H9 (cell line): ENCODE results near the gene WEE1. TPM values are rescaled to one million over a fixed set of nuclear protein-coding genes. Genes with fewer than 3 reads are reported as not detected.
A peak's percentile ranks its signal among the peaks of the same experiment; 100 is the strongest.

Source experiments
- DNase-seq: peaks from one replicate; pipeline ENCODE4 v3.0.0-alpha.2; 2017
- H2AFZ ChIP-seq: one replicate; pipeline ENCODE4 v1.6.1; 2013; ENCODE audit warnings: mild to moderate bottlenecking, low read length, control low read depth, moderate library complexity
- H2AK5ac ChIP-seq: 2 replicates; pipeline ENCODE4 v1.6.1; 2013; ENCODE audit warnings: low read length, control low read depth, mixed read lengths; ENCODE audit not compliant: insufficient read length
- H2BK120ac ChIP-seq: one replicate; pipeline ENCODE4 v1.6.1; 2013; ENCODE audit warnings: low read depth, mild to moderate bottlenecking, low read length, control low read depth, inconsistent platforms; ENCODE audit not compliant: poor library complexity, severe bottlenecking
- H2BK12ac ChIP-seq: 2 replicates; pipeline ENCODE4 v1.6.1; 2013; ENCODE audit warnings: low read length, control low read depth, mixed read lengths, low read depth; ENCODE audit not compliant: insufficient read length
- H2BK15ac ChIP-seq: 2 replicates; pipeline ENCODE4 v1.6.1; 2013; ENCODE audit warnings: low read depth, low read length, control low read depth
- H2BK20ac ChIP-seq: one replicate; pipeline ENCODE4 v1.6.1; 2013; ENCODE audit warnings: low read depth, mild to moderate bottlenecking, low read length, control low read depth, inconsistent platforms; ENCODE audit not compliant: poor library complexity, severe bottlenecking
- H2BK5ac ChIP-seq: 2 replicates; pipeline ENCODE4 v1.6.1; 2013; ENCODE audit warnings: low read length, control low read depth, mixed read lengths; ENCODE audit not compliant: insufficient read length
- H3K14ac ChIP-seq: 2 replicates; pipeline ENCODE4 v1.6.1; 2013; ENCODE audit warnings: low read length, control low read depth; ENCODE audit not compliant: insufficient read depth
- H3K18ac ChIP-seq: 2 replicates; pipeline ENCODE4 v1.6.1; 2013; ENCODE audit warnings: low read depth, mild to moderate bottlenecking, mixed read lengths, low read length, control low read depth; ENCODE audit not compliant: insufficient read length
- H3K23ac ChIP-seq: 2 replicates; pipeline ENCODE4 v1.6.1; 2013; ENCODE audit warnings: low read length, control low read depth, mixed read lengths, low read depth; ENCODE audit not compliant: insufficient read length
- H3K23me2 ChIP-seq: 2 replicates; pipeline ENCODE4 v1.6.1; 2013; ENCODE audit warnings: low read depth, mild to moderate bottlenecking, mixed read lengths, low read length, control low read depth; ENCODE audit not compliant: insufficient read length, poor library complexity, severe bottlenecking
- H3K27ac ChIP-seq: 2 replicates; pipeline ENCODE4 v1.5.1; 2013; ENCODE audit warnings: low read length, control low read depth, mixed read lengths, low read depth; ENCODE audit not compliant: insufficient read length
- H3K27me3 ChIP-seq: 2 replicates; pipeline ENCODE4 v1.6.1; 2013; ENCODE audit warnings: low read length, control low read depth, inconsistent platforms; ENCODE audit not compliant: insufficient read depth
- H3K4ac ChIP-seq: 2 replicates; pipeline ENCODE4 v1.6.1; 2013; ENCODE audit warnings: low read depth, mild to moderate bottlenecking, control low read depth, inconsistent platforms, low read length, moderate library complexity
- H3K4me1 ChIP-seq: 2 replicates; pipeline ENCODE4 v1.6.1; 2013; ENCODE audit warnings: low read length, control low read depth, inconsistent platforms; ENCODE audit not compliant: insufficient read depth
- H3K4me2 ChIP-seq: 2 replicates; pipeline ENCODE4 v1.6.1; 2013; ENCODE audit warnings: low read length, control low read depth, mixed read lengths; ENCODE audit not compliant: insufficient read length, insufficient read depth
- H3K56ac ChIP-seq: 2 replicates; pipeline ENCODE4 v1.6.1; 2013; ENCODE audit warnings: low read depth, mild to moderate bottlenecking, mixed read lengths, low read length, control low read depth; ENCODE audit not compliant: insufficient read length
- H3K79me1 ChIP-seq: 2 replicates; pipeline ENCODE4 v1.6.1; 2013; ENCODE audit warnings: low read depth, mild to moderate bottlenecking, moderate library complexity, low read length, control low read depth, inconsistent platforms; ENCODE audit not compliant: insufficient read depth, poor library complexity, severe bottlenecking
- H3K79me2 ChIP-seq: 2 replicates; pipeline ENCODE4 v1.6.1; 2013; ENCODE audit warnings: low read length, control low read depth, inconsistent platforms; ENCODE audit not compliant: insufficient read depth
- H3K9ac ChIP-seq: 2 replicates; pipeline ENCODE4 v1.6.1; 2013; ENCODE audit warnings: low read length, control low read depth, mixed read lengths; ENCODE audit not compliant: insufficient read length; ENCODE audit errors: extremely low read depth
- H3K9me3 ChIP-seq: one replicate; pipeline ENCODE4 v1.6.1; 2013; ENCODE audit warnings: low read depth, low read length, inconsistent platforms; ENCODE audit not compliant: control insufficient read depth
- H3T11ph ChIP-seq: one replicate; pipeline ENCODE4 v1.6.1; 2013; ENCODE audit warnings: mild to moderate bottlenecking, low read length, control low read depth, inconsistent platforms
- H4K20me1 ChIP-seq: one replicate; pipeline ENCODE4 v1.6.1; 2013; ENCODE audit not compliant: control insufficient read depth, insufficient read length, insufficient read depth
- H4K5ac ChIP-seq: 2 replicates; pipeline ENCODE4 v1.6.1; 2013; ENCODE audit warnings: low read depth, mild to moderate bottlenecking, mixed read lengths, low read length, control low read depth; ENCODE audit not compliant: insufficient read length
- H4K8ac ChIP-seq: replicated peaks from 2 replicates; pipeline ENCODE4 v1.6.1; 2013; ENCODE audit warnings: low read length, control low read depth, mixed read lengths, low read depth; ENCODE audit not compliant: insufficient read length
- H4K91ac ChIP-seq: 2 replicates; pipeline ENCODE4 v1.6.1; 2013; ENCODE audit warnings: low read depth, mild to moderate bottlenecking, moderate library complexity, mixed read lengths, low read length, control low read depth; ENCODE audit not compliant: insufficient read length
- H3K27ac Mint-ChIP-seq, 3 experiments: 2 replicates in 2 of 3; 3 replicates in 1 of 3; pipeline ENCODE4 v1.8.0; 2020 to 2021; ENCODE audit warnings: mixed read lengths in 3 of 3, mild to moderate bottlenecking in 1 of 3, moderate library complexity in 1 of 3
- H3K27me3 Mint-ChIP-seq: 2 replicates; pipeline ENCODE4 v1.8.0; 2021; ENCODE audit warnings: low read depth, mild to moderate bottlenecking, moderate library complexity, mixed read lengths
- H3K36me3 Mint-ChIP-seq, 3 experiments: 2 replicates in 2 of 3; 3 replicates in 1 of 3; pipeline ENCODE4 v1.8.0; 2020 to 2021; ENCODE audit warnings: low read depth in 3 of 3, mixed read lengths in 3 of 3; ENCODE audit not compliant: insufficient read depth in 1 of 3
- H3K4me1 Mint-ChIP-seq, 2 experiments: 2 replicates each; pipeline ENCODE4 v1.8.0; 2020; ENCODE audit warnings: mixed read lengths in 2 of 2
- H3K4me3 Mint-ChIP-seq, 2 experiments: 2 replicates in 1 of 2; 3 replicates in 1 of 2; pipeline ENCODE4 v1.8.0; 2020 to 2021; ENCODE audit warnings: mild to moderate bottlenecking in 2 of 2, mixed read lengths in 2 of 2, moderate library complexity in 1 of 2
- H3K9me3 Mint-ChIP-seq, 2 experiments: 2 replicates in 1 of 2; 3 replicates in 1 of 2; pipeline ENCODE4 v1.8.0; 2020; ENCODE audit warnings: mild to moderate bottlenecking in 2 of 2, mixed read lengths in 2 of 2, moderate library complexity in 1 of 2
- WGBS: extraction: QIAGEN DNeasy Blood & Tissue Kit; methylation state at CpG from one replicate; pipeline ENCODE4 v1.1.7; 2013; ENCODE audit warnings: missing lambda C conversion rate, low lambda C conversion rate, mixed read lengths; ENCODE audit not compliant: insufficient read length; ENCODE audit errors: extremely low coverage; 5-methylcytosine and 5-hydroxymethylcytosine counted together
- total RNA-seq: library from RNA; stranded (reverse); gene quantifications from 2 replicates; pipeline ENCODE4 v1.2.1, GENCODE V29; 2021
- TF ChIP-seq, protein P1 (sequence below): fragments of 200-600 bp; sonication (generic); conservative IDR thresholded peaks from 3 replicates; pipeline ENCODE4 v1.8.0; 2021; ENCODE audit warnings: antibody characterized with exemption, mild to moderate bottlenecking

WEE1 gene
- total RNA-seq, 1 experiment from 2014 or later = 142 TPM

DNA sequence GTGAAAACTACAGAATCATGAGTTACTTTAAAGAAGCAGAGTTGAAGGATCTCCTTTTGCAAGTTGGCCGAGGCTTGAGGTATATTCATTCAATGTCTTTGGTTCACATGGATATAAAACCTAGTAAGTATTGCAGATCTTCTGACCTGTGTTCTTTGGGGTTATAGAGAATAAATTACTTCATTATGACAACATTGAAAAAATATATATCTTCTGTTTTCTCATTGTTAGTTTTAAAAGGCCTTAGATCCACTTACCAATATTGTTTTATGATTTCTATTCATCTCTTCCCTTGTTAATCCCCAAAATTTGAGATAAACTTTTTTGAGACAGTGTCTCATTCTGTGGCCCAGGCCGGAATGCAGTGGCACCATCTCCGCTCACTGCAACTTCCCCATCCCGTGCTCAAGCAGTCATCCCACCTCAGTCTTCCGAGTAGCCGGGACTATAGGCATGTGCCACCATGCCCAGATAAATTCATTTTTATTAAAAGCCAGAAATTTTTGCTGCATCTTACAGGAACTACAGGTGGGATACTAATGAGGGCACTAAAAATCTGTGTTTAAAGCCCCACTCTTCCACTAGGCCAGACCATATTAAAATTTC lies 8.2 kb downstream of the WEE1 start:
- no peaks in the 10 kb centered on the region for H3K27me3 ChIP-seq
- H3K9me3 ChIP-seq = no peaks in the 10 kb centered on the region
- no peak overlapping the region for H4K8ac ChIP-seq
- peaks cover 7% of the 10 kb centered on the region; the same call in 1 of the 2 replicates for H3K79me2 ChIP-seq
- H3K23ac ChIP-seq = no peak overlapping the region
- H2BK20ac ChIP-seq = no peak overlapping the region
- no peak overlapping the region for H2BK12ac ChIP-seq
- H2AFZ ChIP-seq = no peak overlapping the region
- no peaks in the 10 kb centered on the region for H4K20me1 ChIP-seq
- H3K9ac ChIP-seq = no peak overlapping the region
- H3K36me3 Mint-ChIP-seq = peaks cover 73 to 94% (median 93%) of the 10 kb centered on the region in 3 experiments
- no peak overlapping the region for H3K18ac ChIP-seq
- no peak for DNase-seq
- no peak overlapping the region for H2BK120ac ChIP-seq
- H3K4me1 Mint-ChIP-seq = peaks cover 10 to 14% of the 10 kb centered on the region in 2 experiments
- H3K14ac ChIP-seq = no peak overlapping the region
- H3K79me1 ChIP-seq = peaks cover 3% of the 10 kb centered on the region
- H3K27ac ChIP-seq = no peak overlapping the region
- WGBS = no CpG with 5 or more reads among the region's 6 CpGs
- H3K27ac Mint-ChIP-seq = peak overlapping the region in 1 of 3 experiments; percentile 71; a peak in 1 of 7 replicates
- TF ChIP-seq, protein P1, sequence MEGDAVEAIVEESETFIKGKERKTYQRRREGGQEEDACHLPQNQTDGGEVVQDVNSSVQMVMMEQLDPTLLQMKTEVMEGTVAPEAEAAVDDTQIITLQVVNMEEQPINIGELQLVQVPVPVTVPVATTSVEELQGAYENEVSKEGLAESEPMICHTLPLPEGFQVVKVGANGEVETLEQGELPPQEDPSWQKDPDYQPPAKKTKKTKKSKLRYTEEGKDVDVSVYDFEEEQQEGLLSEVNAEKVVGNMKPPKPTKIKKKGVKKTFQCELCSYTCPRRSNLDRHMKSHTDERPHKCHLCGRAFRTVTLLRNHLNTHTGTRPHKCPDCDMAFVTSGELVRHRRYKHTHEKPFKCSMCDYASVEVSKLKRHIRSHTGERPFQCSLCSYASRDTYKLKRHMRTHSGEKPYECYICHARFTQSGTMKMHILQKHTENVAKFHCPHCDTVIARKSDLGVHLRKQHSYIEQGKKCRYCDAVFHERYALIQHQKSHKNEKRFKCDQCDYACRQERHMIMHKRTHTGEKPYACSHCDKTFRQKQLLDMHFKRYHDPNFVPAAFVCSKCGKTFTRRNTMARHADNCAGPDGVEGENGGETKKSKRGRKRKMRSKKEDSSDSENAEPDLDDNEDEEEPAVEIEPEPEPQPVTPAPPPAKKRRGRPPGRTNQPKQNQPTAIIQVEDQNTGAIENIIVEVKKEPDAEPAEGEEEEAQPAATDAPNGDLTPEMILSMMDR = no peak
- H3K4ac ChIP-seq = no peak overlapping the region
- H4K5ac ChIP-seq = no peak overlapping the region
- H2BK5ac ChIP-seq = no peak overlapping the region
- H3K4me3 Mint-ChIP-seq = no peak overlapping the region
- no peaks in the 10 kb centered on the region for H3K23me2 ChIP-seq
- no peaks in the 10 kb centered on the region for H3K27me3 Mint-ChIP-seq
- H3K9me3 Mint-ChIP-seq = no peaks in the 10 kb centered on the region
- H3T11ph ChIP-seq = no peak overlapping the region
- no peaks in the 10 kb centered on the region for H3K4me1 ChIP-seq
- no peak overlapping the region for H3K56ac ChIP-seq
- H4K91ac ChIP-seq = no peak overlapping the region
- no peak overlapping the region for H2AK5ac ChIP-seq
- no peak overlapping the region for H3K4me2 ChIP-seq
- H2BK15ac ChIP-seq = no peak overlapping the region
